Measurements from ENCODE around the gene USP10.
"Not testable (repeated sequence)": the region's sequence is repeated elsewhere in the genome, so short reads cannot be mapped to it uniquely, and the experiment has no call there.

Gene USP10

DNA sequence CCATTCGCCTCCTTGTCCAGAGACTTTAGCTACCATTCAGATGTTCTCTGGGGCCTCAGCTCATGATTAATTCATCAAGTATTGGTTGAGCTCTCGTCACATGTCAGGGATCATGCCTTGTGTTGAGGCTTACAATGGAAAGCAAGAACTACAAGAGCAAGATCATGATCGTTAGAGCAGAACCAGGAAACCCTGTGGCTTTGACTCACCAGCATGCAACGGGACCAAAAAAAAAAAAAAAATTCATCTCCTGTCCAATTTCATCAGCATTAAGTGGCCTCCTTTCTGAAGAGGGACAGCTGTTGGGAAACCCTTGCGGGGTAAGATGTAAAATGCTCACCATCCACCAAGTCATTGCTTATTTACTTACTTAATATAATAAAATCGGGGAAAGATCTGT lies 12.1 kb upstream of the USP10 start:
- peaks cover 0 to 3% (median under 1%) of the 10 kb centered on the region in 4 experiments for H3K4me1 ChIP-seq (ENCODE audit: control extremely low read depth in 1 of 4, control insufficient read depth in 4 of 4, insufficient read depth in 4 of 4, low read length in 3 of 4)
- peaks cover 0 to 4% (median 0%) of the 10 kb centered on the region in 5 experiments for H3K9me3 ChIP-seq (ENCODE audit: control extremely low read depth in 1 of 5, control insufficient read depth in 4 of 5, insufficient read depth in 2 of 5, low read depth in 1 of 5, low read length in 4 of 5)
- ChIA-PET POLR2A (no interaction called here), CTCF (interaction anchor here (0.9 to 1.9 kb wide), 6 partner anchors 11 to 65 kb away, joined by 3 to 4 read pairs (median 3); no protein-coding TSS in a partner anchor)
- peaks cover 0 to 7% (median 0%) of the 10 kb centered on the region in 5 experiments for H3K27me3 ChIP-seq (replicated peaks in 2 of 5; ENCODE audit: control insufficient read depth in 4 of 5, insufficient read depth in 5 of 5, low read length in 4 of 5)
- no peak overlapping the region for H3K4me3 ChIP-seq (ENCODE audit: control insufficient read depth in 1 of 7, extremely low read depth in 1 of 7, insufficient read depth in 4 of 7, low read depth in 2 of 7, low read length in 6 of 7)
- H3K27ac ChIP-seq (ENCODE audit: insufficient read depth in 1 of 2, low read depth in 1 of 2, low read length in 2 of 2, poor library complexity in 1 of 2, severe bottlenecking in 2 of 2), result no peak overlapping the region
- H3K36me3 ChIP-seq (ENCODE audit: control insufficient read depth in 4 of 4, insufficient read depth in 4 of 4, low read length in 3 of 4), result no peaks in the 10 kb centered on the region
- DNase-seq, result peak; percentile 8 to 54 (median 45)
- 48% methylated on average over 4 of the region's 6 CpGs for WGBS (ENCODE audit: insufficient coverage)

GRCh38 chr16:84688163-84688562 lies 11.6 kb upstream of the USP10 start:
- DNase-seq; H3K36me3 ChIP-seq (ENCODE audit: control insufficient read depth in 4 of 4, insufficient read depth in 4 of 4, low read length in 3 of 4); H3K27ac ChIP-seq (ENCODE audit: insufficient read depth in 1 of 2, low read depth in 1 of 2, low read length in 2 of 2, poor library complexity in 1 of 2, severe bottlenecking in 2 of 2); H3K4me3 ChIP-seq (ENCODE audit: control insufficient read depth in 1 of 7, extremely low read depth in 1 of 7, insufficient read depth in 4 of 7, low read depth in 2 of 7, low read length in 6 of 7); H3K27me3 ChIP-seq (replicated peaks in 2 of 5; ENCODE audit: control insufficient read depth in 4 of 5, insufficient read depth in 5 of 5, low read length in 4 of 5); POLR2A ChIA-PET; H3K9me3 ChIP-seq (ENCODE audit: control extremely low read depth in 1 of 5, control insufficient read depth in 4 of 5, insufficient read depth in 2 of 5, low read depth in 1 of 5, low read length in 4 of 5); H3K4me1 ChIP-seq (ENCODE audit: control extremely low read depth in 1 of 4, control insufficient read depth in 4 of 4, insufficient read depth in 4 of 4, low read length in 3 of 4): not testable (repeated sequence)
- CTCF ChIA-PET, result interaction anchor here (1.1 to 1.9 kb wide), 5 partner anchors 11 to 66 kb away, joined by 3 to 4 read pairs (median 3); no protein-coding TSS in a partner anchor
- WGBS (ENCODE audit: insufficient coverage), result 100% methylated on average over 2 of the region's 4 CpGs

DNA sequence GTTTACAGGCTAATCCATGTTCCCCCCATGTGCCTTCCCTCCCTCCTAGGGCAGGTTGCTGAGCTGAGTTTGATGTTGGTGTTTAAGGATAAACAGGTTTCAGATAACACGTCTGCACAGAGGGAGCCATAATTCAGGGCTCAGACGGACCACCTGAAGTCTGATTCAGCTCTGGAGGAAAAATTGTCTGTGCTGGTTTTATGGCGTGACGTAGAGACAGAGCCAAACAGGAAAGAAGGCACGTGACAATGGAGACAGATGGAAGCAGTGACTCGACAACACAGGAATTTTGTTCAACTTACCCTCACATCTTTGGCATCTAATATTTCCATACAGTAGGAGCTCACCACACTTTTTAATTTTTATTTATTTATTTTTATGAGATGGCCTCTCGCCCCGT lies 10.7 kb upstream of the USP10 start:
- H3K36me3 ChIP-seq (ENCODE audit: control insufficient read depth in 4 of 4, insufficient read depth in 4 of 4, low read length in 3 of 4), result no peaks in the 10 kb centered on the region
- 96% methylated on average over 4 of the region's 8 CpGs for WGBS (ENCODE audit: insufficient coverage)
- H3K27ac ChIP-seq (ENCODE audit: insufficient read depth in 1 of 2, low read depth in 1 of 2, low read length in 2 of 2, poor library complexity in 1 of 2, severe bottlenecking in 2 of 2), result no peak overlapping the region
- H3K4me1 ChIP-seq (ENCODE audit: control extremely low read depth in 1 of 4, control insufficient read depth in 4 of 4, insufficient read depth in 4 of 4, low read length in 3 of 4), result peaks cover 0 to 3% (median under 1%) of the 10 kb centered on the region in 4 experiments
- H3K9me3 ChIP-seq (ENCODE audit: control extremely low read depth in 1 of 5, control insufficient read depth in 4 of 5, insufficient read depth in 2 of 5, low read depth in 1 of 5, low read length in 4 of 5), result peaks cover 0 to 4% (median 0%) of the 10 kb centered on the region in 5 experiments
- POLR2A ChIA-PET, result no interaction called here
- DNase-seq, result no peak
- H3K4me3 ChIP-seq (ENCODE audit: control insufficient read depth in 1 of 7, extremely low read depth in 1 of 7, insufficient read depth in 4 of 7, low read depth in 2 of 7, low read length in 6 of 7), result no peak overlapping the region
- H3K27me3 ChIP-seq (replicated peaks in 2 of 5; ENCODE audit: control insufficient read depth in 4 of 5, insufficient read depth in 5 of 5, low read length in 4 of 5), result peaks cover 0 to 6% (median 0%) of the 10 kb centered on the region in 5 experiments
- CTCF ChIA-PET, result interaction anchor here (1.3 kb wide), 1 partner anchor 23 kb away, joined by 5 read pairs; no protein-coding TSS in a partner anchor

DNA sequence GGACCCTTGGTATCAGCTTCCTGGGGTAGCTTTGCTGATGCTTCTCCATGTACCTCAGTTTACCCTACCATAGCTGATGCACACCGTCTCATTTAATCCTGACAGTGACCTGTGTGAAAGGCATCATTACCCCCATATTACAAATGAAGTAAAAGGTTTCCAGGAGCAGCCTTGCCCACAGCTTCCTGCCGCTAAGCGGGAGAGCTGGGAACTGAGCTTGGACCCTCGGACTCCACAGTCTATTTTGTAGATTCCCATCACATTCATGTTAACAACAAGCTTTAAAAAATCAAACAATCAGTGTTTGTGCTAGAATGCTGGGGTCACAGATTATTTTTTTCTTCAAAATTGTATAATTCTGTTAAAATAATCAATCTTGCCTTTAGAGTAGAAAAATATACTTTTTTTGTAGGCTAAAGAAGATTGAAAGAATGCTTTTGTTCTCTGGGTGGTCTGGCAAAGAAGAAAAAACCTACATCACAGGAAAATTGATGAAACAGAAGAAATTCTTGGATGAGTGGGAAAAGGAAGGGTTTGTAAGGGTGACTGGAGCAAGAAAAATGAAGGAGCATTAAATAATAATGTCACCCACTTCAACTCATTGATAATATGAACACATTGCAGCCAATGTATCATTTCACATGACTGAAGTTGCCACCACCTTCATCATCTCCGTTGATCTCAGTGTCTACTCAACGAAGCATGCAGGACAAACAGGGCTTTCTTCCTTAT lies 9.5 kb upstream of the USP10 start:
- DNase-seq, result no peak
- Histone ChIP-seq H3K4me1 (ENCODE audit: control extremely low read depth in 1 of 4, control insufficient read depth in 4 of 4, insufficient read depth in 4 of 4, low read length in 3 of 4) (peaks cover 0 to 3% (median under 1%) of the 10 kb centered on the region in 4 experiments), H3K36me3 (ENCODE audit: control insufficient read depth in 4 of 4, insufficient read depth in 4 of 4, low read length in 3 of 4) (no peaks in the 10 kb centered on the region), H3K27me3 (replicated peaks in 2 of 5; ENCODE audit: control insufficient read depth in 4 of 5, insufficient read depth in 5 of 5, low read length in 4 of 5) (no peaks in the 10 kb centered on the region), H3K4me3 (ENCODE audit: control insufficient read depth in 1 of 7, extremely low read depth in 1 of 7, insufficient read depth in 4 of 7, low read depth in 2 of 7, low read length in 6 of 7) (no peak overlapping the region), H3K9me3 (ENCODE audit: control extremely low read depth in 1 of 5, control insufficient read depth in 4 of 5, insufficient read depth in 2 of 5, low read depth in 1 of 5, low read length in 4 of 5) (peaks cover 0 to 4% (median 0%) of the 10 kb centered on the region in 5 experiments), H3K27ac (ENCODE audit: insufficient read depth in 1 of 2, low read depth in 1 of 2, low read length in 2 of 2, poor library complexity in 1 of 2, severe bottlenecking in 2 of 2) (no peak overlapping the region)
- WGBS (ENCODE audit: insufficient coverage), result 100% methylated on average over 2 of the region's 6 CpGs
- ChIA-PET CTCF (interaction anchor here (1.3 kb wide), 1 partner anchor 22 kb away, joined by 5 read pairs; no protein-coding TSS in a partner anchor), POLR2A (no interaction called here)

DNA sequence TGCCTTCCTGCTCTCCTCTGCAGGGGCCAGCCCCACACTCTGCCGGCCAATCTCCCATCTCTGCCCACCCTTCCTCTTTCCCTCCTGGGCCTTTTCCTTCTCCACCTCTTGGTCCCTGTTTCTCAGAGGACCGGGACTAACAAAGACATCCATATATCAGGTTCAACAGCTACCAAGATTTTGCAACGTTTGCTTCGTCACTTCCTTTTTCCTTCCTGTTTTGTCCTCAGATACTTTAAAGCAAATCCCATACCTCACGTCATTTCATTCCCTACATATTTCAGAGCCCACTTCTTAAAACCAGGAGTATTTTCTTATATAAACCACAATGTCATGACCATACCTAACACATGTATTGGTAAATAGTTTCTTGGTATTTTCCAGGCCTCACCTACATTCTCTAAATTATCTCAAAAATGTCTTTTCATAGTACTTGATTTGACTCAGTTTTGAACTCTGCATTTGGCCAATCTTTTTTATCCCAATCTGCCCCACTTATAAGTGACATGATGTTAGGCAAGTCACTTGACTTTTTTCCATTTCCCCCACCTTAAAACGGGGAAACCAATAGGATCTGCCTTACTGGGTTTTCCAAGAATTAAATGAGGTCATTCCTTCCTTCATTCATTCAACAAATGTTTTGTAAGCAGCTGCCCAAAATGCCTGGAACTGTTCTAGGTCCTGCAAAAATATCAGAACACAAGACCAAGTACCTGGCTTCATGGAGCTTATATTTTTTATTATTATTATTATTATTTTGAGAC lies 7.2 kb upstream of the USP10 start:
- no peak for DNase-seq
- no peak overlapping the region for H3K4me3 ChIP-seq (ENCODE audit: control insufficient read depth in 1 of 7, extremely low read depth in 1 of 7, insufficient read depth in 4 of 7, low read depth in 2 of 7, low read length in 6 of 7)
- CTCF ChIA-PET, result interaction anchor here (0.6 to 2.2 kb wide), 7 partner anchors 20 to 63 kb away, joined by 3 to 7 read pairs (median 4); no protein-coding TSS in a partner anchor
- POLR2A ChIA-PET, result no interaction called here
- H3K27me3 ChIP-seq (replicated peaks in 2 of 5; ENCODE audit: control insufficient read depth in 4 of 5, insufficient read depth in 5 of 5, low read length in 4 of 5), result no peaks in the 10 kb centered on the region
- 38% methylated on average over 6 of the region's 6 CpGs for WGBS (ENCODE audit: insufficient coverage)
- H3K4me1 ChIP-seq (ENCODE audit: control extremely low read depth in 1 of 4, control insufficient read depth in 4 of 4, insufficient read depth in 4 of 4, low read length in 3 of 4), result peaks cover 0 to 3% (median under 1%) of the 10 kb centered on the region in 4 experiments
- no peak overlapping the region for H3K27ac ChIP-seq (ENCODE audit: insufficient read depth in 1 of 2, low read depth in 1 of 2, low read length in 2 of 2, poor library complexity in 1 of 2, severe bottlenecking in 2 of 2)
- no peaks in the 10 kb centered on the region for H3K36me3 ChIP-seq (ENCODE audit: control insufficient read depth in 4 of 4, insufficient read depth in 4 of 4, low read length in 3 of 4)
- peaks cover 0 to 4% (median 0%) of the 10 kb centered on the region in 5 experiments for H3K9me3 ChIP-seq (ENCODE audit: control extremely low read depth in 1 of 5, control insufficient read depth in 4 of 5, insufficient read depth in 2 of 5, low read depth in 1 of 5, low read length in 4 of 5)

DNA sequence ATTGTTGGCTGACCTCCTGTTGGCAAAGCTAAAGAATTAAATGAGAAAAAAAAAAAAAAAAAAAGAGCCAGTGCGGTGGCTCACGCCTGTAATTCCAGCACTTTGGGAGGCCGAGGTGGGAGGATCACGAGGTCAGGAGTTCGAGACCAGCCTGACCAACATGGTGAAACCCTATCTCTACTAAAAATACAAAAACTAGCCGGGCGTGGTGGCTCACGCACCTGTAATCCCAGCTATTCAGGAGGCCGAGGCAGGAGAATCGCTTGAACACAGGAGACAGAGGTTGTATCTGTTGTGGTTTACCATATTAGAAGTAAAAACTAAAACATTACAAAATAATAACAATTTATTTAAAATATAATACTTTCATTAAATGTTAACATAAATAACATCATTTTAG lies 5.9 kb upstream of the USP10 start:
- CTCF ChIA-PET, result interaction anchor here (1.0 to 2.2 kb wide), 3 partner anchors 32 to 62 kb away, joined by 3 to 6 read pairs (median 4); no protein-coding TSS in a partner anchor
- H3K36me3 ChIP-seq (ENCODE audit: control insufficient read depth in 4 of 4, insufficient read depth in 4 of 4, low read length in 3 of 4); H3K27ac ChIP-seq (ENCODE audit: insufficient read depth in 1 of 2, low read depth in 1 of 2, low read length in 2 of 2, poor library complexity in 1 of 2, severe bottlenecking in 2 of 2); POLR2A ChIA-PET; H3K4me3 ChIP-seq (ENCODE audit: control insufficient read depth in 1 of 7, extremely low read depth in 1 of 7, insufficient read depth in 4 of 7, low read depth in 2 of 7, low read length in 6 of 7); DNase-seq; H3K27me3 ChIP-seq (replicated peaks in 2 of 5; ENCODE audit: control insufficient read depth in 4 of 5, insufficient read depth in 5 of 5, low read length in 4 of 5); H3K9me3 ChIP-seq (ENCODE audit: control extremely low read depth in 1 of 5, control insufficient read depth in 4 of 5, insufficient read depth in 2 of 5, low read depth in 1 of 5, low read length in 4 of 5); H3K4me1 ChIP-seq (ENCODE audit: control extremely low read depth in 1 of 4, control insufficient read depth in 4 of 4, insufficient read depth in 4 of 4, low read length in 3 of 4): not testable (repeated sequence)
- no CpG with 5 or more reads among the region's 10 CpGs for WGBS (ENCODE audit: insufficient coverage)
